Trophoblast cell (in vitro differentiated cells and primary cell): Measurements from ENCODE around the gene GASK1B.

ENCODE experiments used
- DNase-seq, 2 donors: peaks; one replicate each; pipeline ENCODE4 v3.0.0-alpha.2; 2016
- H2AFZ ChIP-seq: 2 replicates; pipeline ENCODE4 v1.6.1; 2013; ENCODE audit warnings: low read length, moderate library complexity, mild to moderate bottlenecking; ENCODE audit not compliant: insufficient read depth, poor library complexity
- H2AK5ac ChIP-seq: 2 replicates; pipeline ENCODE4 v1.6.1; 2013; ENCODE audit warnings: mild to moderate bottlenecking, low read length
- H2BK120ac ChIP-seq: 2 replicates; pipeline ENCODE4 v1.6.1; 2013; ENCODE audit warnings: low read length, mild to moderate bottlenecking, moderate library complexity; ENCODE audit not compliant: insufficient read depth, poor library complexity
- H2BK12ac ChIP-seq: 2 replicates; pipeline ENCODE4 v1.6.1; 2013; ENCODE audit warnings: mild to moderate bottlenecking, low read length, moderate library complexity
- H2BK5ac ChIP-seq: 2 replicates; pipeline ENCODE4 v1.6.1; 2013; ENCODE audit warnings: low read length, low read depth, moderate library complexity, mild to moderate bottlenecking; ENCODE audit not compliant: poor library complexity
- H3K14ac ChIP-seq: 2 replicates; pipeline ENCODE4 v1.6.1; 2013; ENCODE audit warnings: mild to moderate bottlenecking, low read length
- H3K18ac ChIP-seq: 2 replicates; pipeline ENCODE4 v1.6.1; 2013; ENCODE audit warnings: mild to moderate bottlenecking, low read length
- H3K23ac ChIP-seq: 2 replicates; pipeline ENCODE4 v1.6.1; 2013; ENCODE audit warnings: low read length
- H3K27ac ChIP-seq: 2 replicates; pipeline ENCODE4 v1.5.1; 2013; ENCODE audit warnings: low read depth, mild to moderate bottlenecking, inconsistent platforms, low read length, moderate library complexity
- H3K27me3 ChIP-seq: 2 replicates; pipeline ENCODE4 v1.6.1; 2013; ENCODE audit warnings: inconsistent platforms, mild to moderate bottlenecking, low read length, moderate library complexity; ENCODE audit not compliant: insufficient read depth
- H3K36me3 ChIP-seq, 2 experiments: 1 replicate in 1 of 2; 2 replicates in 1 of 2; pipeline ENCODE4 v1.6.1; 2013; ENCODE audit warnings: low read length in 2 of 2, mild to moderate bottlenecking in 2 of 2, moderate library complexity in 1 of 2; ENCODE audit not compliant: insufficient read depth in 2 of 2, control insufficient read depth in 1 of 2
- H3K4ac ChIP-seq: 2 replicates; pipeline ENCODE4 v1.6.1; 2013; ENCODE audit warnings: low read depth, mild to moderate bottlenecking, low read length, moderate library complexity
- H3K4me1 ChIP-seq, 2 experiments: 1 replicate in 1 of 2; 2 replicates in 1 of 2; pipeline ENCODE4 v1.6.1; 2013; ENCODE audit warnings: low read length in 2 of 2, mild to moderate bottlenecking in 2 of 2, moderate library complexity in 1 of 2; ENCODE audit not compliant: insufficient read depth in 2 of 2, control insufficient read depth in 1 of 2
- H3K4me2 ChIP-seq: 2 replicates; pipeline ENCODE4 v1.6.1; 2013; ENCODE audit warnings: inconsistent platforms, mild to moderate bottlenecking, low read length, moderate library complexity
- H3K4me3 ChIP-seq: 2 replicates; pipeline ENCODE4 v1.5.1; 2013; ENCODE audit warnings: mild to moderate bottlenecking, low read depth, low read length, inconsistent platforms
- H3K79me1 ChIP-seq: one replicate; pipeline ENCODE4 v1.6.1; 2013; ENCODE audit warnings: low read length
- H3K79me2 ChIP-seq: 2 replicates; pipeline ENCODE4 v1.6.1; 2013; ENCODE audit warnings: low read length, mild to moderate bottlenecking; ENCODE audit not compliant: control insufficient read depth, insufficient read depth, poor library complexity
- H3K9ac ChIP-seq: 2 replicates; pipeline ENCODE4 v1.6.1; 2013; ENCODE audit warnings: mild to moderate bottlenecking, low read length
- H3K9me3 ChIP-seq: 2 replicates; pipeline ENCODE4 v1.6.1; 2013; ENCODE audit warnings: low read depth, mild to moderate bottlenecking, control low read depth, inconsistent platforms, low read length; ENCODE audit not compliant: insufficient read depth
- H4K12ac ChIP-seq: 2 replicates; pipeline ENCODE4 v1.6.1; 2013; ENCODE audit warnings: low read depth, mild to moderate bottlenecking, low read length, moderate library complexity
- H4K8ac ChIP-seq: 2 replicates; pipeline ENCODE4 v1.6.1; 2013; ENCODE audit warnings: low read depth, mild to moderate bottlenecking, low read length, moderate library complexity
- H4K91ac ChIP-seq: one replicate; pipeline ENCODE4 v1.6.1; 2013; ENCODE audit warnings: low read depth, mild to moderate bottlenecking, low read length, moderate library complexity
- WGBS: extraction: QIAGEN DNeasy Blood & Tissue Kit; methylation state at CpG from one replicate; pipeline ENCODE4 v1.1.7; 2013; ENCODE audit warnings: missing lambda C conversion rate; ENCODE audit not compliant: insufficient read length, insufficient coverage; ENCODE audit errors: extremely low coverage; 5-methylcytosine and 5-hydroxymethylcytosine counted together

GASK1B gene

GRCh38 chr4:158146736-158147135, 26.1 kb downstream of the GASK1B start:
- Histone ChIP-seq H3K18ac (no peak overlapping the region), H3K27ac (no peak overlapping the region), H4K12ac (no peak overlapping the region), H4K91ac (no peak overlapping the region), H3K4ac (no peak overlapping the region), H3K4me2 (no peak overlapping the region), H3K79me2 (no peaks in the 10 kb centered on the region), H2BK120ac (no peak overlapping the region), H2BK5ac (no peak overlapping the region), H3K79me1 (no peaks in the 10 kb centered on the region), H3K23ac (no peak overlapping the region), H4K8ac (no peak overlapping the region), H3K9ac (no peak overlapping the region), H3K27me3 (no peaks in the 10 kb centered on the region), H3K4me3 (no peak overlapping the region), H2BK12ac (no peak overlapping the region), H2AK5ac (no peak overlapping the region), H2AFZ (no peak overlapping the region), H3K4me1 (no peaks in the 10 kb centered on the region), H3K36me3 (peaks cover 0 to under 1% of the 10 kb centered on the region in 2 experiments), H3K14ac (no peak overlapping the region), H3K9me3 (no peaks in the 10 kb centered on the region)
- no peak for DNase-seq
- WGBS = no CpG with 5 or more reads among the region's 1 CpG

GRCh38 chr4:158139086-158139485, 33.7 kb downstream of the GASK1B start:
- Histone ChIP-seq H3K18ac (no peak overlapping the region), H2BK5ac (no peak overlapping the region), H3K4ac (no peak overlapping the region), H3K4me1 (no peaks in the 10 kb centered on the region), H3K23ac (no peak overlapping the region), H3K27me3 (no peaks in the 10 kb centered on the region), H2BK12ac (no peak overlapping the region), H3K14ac (no peak overlapping the region), H4K12ac (no peak overlapping the region), H2AK5ac (no peak overlapping the region), H2BK120ac (no peak overlapping the region), H3K9ac (no peak overlapping the region), H4K8ac (no peak overlapping the region), H3K79me1 (peaks cover 4% of the 10 kb centered on the region), H2AFZ (no peak overlapping the region), H4K91ac (no peak overlapping the region), H3K27ac (peak overlapping the region; percentile 47), H3K9me3 (no peaks in the 10 kb centered on the region), H3K36me3 (no peaks in the 10 kb centered on the region), H3K79me2 (no peaks in the 10 kb centered on the region), H3K4me3 (no peak overlapping the region), H3K4me2 (no peak overlapping the region)
- DNase-seq = peak; percentile 73 to 93
- WGBS = no CpG with 5 or more reads among the region's 5 CpGs

DNA sequence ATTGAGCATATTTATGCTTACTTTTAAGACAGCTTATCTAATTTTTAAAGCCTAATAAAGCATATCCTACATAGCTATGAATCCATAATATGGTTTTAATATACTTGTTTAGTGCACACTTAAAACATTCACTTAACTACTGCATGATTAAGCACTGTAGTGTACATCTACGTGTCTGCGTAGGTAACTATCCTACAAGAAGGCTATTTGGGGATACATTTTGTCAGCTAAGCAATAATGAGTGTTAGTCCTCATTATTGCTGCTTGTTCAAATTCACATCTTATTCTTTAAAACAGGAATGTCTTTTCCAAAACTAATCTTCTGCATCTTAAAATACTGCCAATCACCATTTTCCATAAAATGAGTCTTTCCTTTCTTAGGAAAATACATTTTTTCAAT, 38.6 kb downstream of the GASK1B start:
- Histone ChIP-seq H3K79me1 (no peaks in the 10 kb centered on the region), H3K4me3 (no peak overlapping the region), H3K27me3 (no peaks in the 10 kb centered on the region), H3K4me1 (no peaks in the 10 kb centered on the region), H4K12ac (no peak overlapping the region), H3K23ac (no peak overlapping the region), H3K4me2 (no peak overlapping the region), H4K8ac (no peak overlapping the region), H3K9me3 (no peaks in the 10 kb centered on the region), H2BK5ac (no peak overlapping the region), H3K18ac (no peak overlapping the region), H3K79me2 (no peaks in the 10 kb centered on the region), H2AK5ac (no peak overlapping the region), H3K14ac (no peak overlapping the region), H3K27ac (no peak overlapping the region), H3K9ac (no peak overlapping the region), H3K4ac (no peak overlapping the region), H2BK120ac (no peak overlapping the region), H3K36me3 (peaks cover 0 to 3% of the 10 kb centered on the region in 2 experiments), H2AFZ (no peak overlapping the region), H2BK12ac (no peak overlapping the region), H4K91ac (no peak overlapping the region)
- whole genome bisulfite sequencing = no CpG with 5 or more reads among the region's 2 CpGs
- DNase-seq = no peak

GRCh38 chr4:158133551-158133950, 39.3 kb downstream of the GASK1B start:
- Histone ChIP-seq H2BK5ac (no peak overlapping the region), H3K23ac (no peak overlapping the region), H4K8ac (no peak overlapping the region), H4K12ac (no peak overlapping the region), H3K79me1 (no peaks in the 10 kb centered on the region), H3K4me1 (no peaks in the 10 kb centered on the region), H3K36me3 (peaks cover 0 to 3% of the 10 kb centered on the region in 2 experiments), H2AFZ (no peak overlapping the region), H3K79me2 (no peaks in the 10 kb centered on the region), H3K27me3 (no peaks in the 10 kb centered on the region), H3K9me3 (no peaks in the 10 kb centered on the region), H3K9ac (no peak overlapping the region), H2AK5ac (no peak overlapping the region), H3K4ac (no peak overlapping the region), H3K18ac (no peak overlapping the region), H3K4me2 (no peak overlapping the region), H3K14ac (no peak overlapping the region), H4K91ac (no peak overlapping the region), H3K4me3 (no peak overlapping the region), H2BK12ac (no peak overlapping the region), H2BK120ac (no peak overlapping the region), H3K27ac (no peak overlapping the region)
- WGBS = no CpG with 5 or more reads among the region's 4 CpGs
- no peak for DNase-seq
